ENCODE measurements around the gene ADRA1B.

The ADRA1B gene

GRCh38 chr5:159902444-159903121 is 13.7 kb upstream of the ADRA1B start:
- no peak for DNase-seq

DNA sequence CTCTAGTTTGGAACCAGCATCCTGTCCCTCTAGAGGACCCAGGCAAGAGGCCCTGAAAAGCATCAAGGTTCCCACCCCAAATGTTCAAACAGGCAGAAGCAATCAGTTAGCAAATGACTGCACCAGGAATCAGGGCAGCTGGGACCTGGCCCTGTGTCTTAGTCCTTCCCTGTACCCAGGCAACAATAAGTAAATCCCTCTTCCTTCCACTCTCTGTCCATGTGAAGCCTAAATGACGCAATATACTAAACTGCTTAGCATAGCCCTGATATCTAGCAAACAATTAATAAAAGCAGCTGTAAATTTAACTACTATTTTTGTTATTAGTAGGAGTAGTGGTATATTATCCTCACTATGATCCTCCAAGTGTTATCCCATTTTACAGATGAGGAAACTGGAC is 13.2 kb upstream of the ADRA1B start:
- no peak for DNase-seq

DNA sequence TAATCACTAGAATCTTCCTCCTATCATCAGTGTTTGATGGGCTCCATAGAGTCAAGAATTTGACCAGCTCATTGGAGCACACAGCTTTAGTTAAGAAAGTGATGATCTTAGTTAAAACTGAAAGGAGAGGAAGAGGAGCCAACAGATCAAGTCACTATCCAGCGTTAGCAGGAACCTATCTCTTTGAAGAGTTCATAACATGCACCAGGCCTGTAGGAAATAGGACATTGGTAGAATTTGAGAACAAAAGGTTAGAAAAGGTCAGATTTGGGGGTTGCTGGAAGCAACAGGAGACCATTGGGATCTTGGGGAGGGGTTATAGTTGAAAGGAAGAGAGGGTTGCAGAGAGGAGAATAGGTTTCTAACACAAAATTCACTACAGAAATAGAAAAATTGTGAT is 11.4 kb upstream of the ADRA1B start:
- no peak for DNase-seq

DNA sequence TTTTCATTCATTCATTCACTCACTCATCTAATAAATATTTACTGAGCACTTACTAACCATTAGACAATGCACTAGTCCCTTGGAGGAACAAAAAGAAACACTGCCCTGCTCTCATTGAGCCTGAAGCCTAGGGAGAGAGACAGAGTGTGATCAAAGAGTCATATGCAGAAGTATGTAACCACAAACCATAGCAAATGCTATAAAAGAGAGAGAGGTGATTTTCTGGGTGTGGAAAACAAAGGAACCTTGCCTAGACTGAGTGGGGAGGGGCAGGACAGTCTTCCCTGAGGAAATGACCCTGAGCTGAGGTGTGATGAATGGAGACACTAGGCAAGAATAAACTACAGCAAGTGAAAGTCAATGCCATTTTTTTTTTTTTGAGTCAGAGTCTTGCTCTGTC is 10.8 kb upstream of the ADRA1B start:
- no peak for DNase-seq

DNA sequence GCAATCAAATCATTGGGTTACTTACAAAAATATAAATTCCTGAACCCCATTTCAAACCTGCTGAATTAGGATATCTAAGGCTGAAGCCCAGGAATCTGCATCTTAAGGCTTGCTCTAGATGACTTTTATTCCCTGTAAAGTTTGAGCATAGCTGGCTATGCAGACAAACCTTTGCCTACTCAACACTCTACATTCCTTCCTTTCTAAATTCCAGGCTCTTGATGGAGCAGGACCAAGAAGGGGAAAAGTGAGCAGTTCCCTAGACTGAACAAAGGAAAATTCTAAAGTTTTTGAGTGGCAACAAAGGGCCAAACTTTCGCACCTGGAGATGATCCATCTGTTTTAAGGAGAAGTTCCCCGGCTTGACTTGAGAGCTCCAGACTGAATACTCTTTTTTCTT is 9.8 kb upstream of the ADRA1B start:
- no peak for DNase-seq

DNA sequence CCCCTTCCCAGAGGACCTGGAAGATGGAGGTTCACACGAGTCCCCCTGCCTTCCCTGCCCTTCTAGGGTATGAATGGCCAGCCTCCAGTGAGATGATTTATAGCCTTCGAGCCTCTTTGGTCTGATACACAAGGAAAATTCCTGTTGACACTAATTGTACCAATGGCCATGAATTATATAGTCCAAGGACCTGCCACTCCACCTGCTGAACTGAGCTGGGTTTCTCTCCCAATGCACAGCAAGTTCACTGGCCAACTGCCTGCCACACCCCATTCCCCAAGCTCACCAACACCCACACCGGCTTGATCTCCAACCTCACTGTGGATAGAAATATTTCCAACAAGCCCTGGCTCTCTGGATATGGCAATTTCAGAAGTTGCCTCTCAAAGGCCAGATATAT is 9.3 kb upstream of the ADRA1B start:
- DNase-seq: no peak

DNA sequence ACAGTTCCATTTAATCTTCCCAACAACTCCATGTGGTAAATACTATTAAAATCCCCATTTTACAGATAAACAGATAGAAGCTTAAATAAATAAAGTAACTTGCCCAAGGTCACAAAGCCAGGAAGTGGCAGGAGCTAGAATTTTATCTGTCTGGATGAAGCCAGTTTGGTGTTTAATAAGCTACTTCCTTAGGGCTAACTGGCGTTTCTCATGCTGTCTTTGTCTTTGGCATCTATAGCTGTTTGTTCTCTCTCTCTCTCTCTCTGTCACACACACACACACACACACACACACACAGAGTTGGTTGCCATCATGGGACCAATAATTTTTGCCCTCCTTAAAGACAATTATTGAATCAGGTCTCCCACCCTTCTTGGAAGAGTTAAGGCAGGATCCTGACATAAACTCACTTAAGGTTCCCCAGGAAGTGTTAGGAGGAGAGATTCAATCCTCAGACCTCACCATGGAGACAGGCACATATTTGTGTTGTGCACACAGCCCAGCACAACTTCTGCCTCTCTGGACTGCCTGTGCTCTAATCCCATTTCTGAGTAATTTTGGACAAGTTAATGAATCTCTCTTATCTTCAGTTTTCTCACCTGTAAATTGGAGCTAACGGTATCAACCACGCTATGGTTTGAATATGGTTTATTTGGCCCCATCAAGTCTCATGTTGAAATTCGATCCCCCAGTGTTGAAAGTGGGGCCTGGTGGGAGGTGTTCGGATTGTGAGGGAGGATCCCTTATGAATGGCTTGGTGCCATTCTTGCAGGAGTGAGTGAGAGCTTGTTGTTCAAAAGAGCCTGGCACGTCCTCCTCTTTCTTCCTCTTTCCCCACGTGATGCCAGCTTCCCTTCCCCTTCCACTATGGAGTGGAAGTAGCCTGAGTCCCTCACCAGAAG is 8.3 kb upstream of the ADRA1B start:
- DNase-seq: no peak

GRCh38 chr5:159908591-159908940 is 7.7 kb upstream of the ADRA1B start:
- DNase-seq: no peak

DNA sequence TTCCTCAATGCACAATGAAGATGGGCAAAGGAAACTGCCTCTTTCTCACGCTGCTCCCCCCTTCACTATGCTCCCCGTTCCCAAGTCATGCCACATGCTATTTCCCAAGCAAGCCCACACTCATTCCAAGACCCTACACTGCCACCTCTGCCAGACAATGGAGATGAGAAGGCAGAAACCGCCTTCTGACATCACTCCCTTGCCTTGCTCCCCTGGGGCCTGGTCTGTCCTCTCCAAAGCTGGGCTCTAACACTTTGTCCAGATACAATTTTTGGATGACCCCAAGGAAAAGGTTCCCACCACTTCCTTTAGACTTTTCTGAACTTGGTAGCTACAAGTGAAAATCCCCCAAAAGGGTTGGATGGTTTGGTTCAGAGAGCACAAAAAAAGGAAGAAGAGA is 7.2 kb upstream of the ADRA1B start:
- no peak for DNase-seq

DNA sequence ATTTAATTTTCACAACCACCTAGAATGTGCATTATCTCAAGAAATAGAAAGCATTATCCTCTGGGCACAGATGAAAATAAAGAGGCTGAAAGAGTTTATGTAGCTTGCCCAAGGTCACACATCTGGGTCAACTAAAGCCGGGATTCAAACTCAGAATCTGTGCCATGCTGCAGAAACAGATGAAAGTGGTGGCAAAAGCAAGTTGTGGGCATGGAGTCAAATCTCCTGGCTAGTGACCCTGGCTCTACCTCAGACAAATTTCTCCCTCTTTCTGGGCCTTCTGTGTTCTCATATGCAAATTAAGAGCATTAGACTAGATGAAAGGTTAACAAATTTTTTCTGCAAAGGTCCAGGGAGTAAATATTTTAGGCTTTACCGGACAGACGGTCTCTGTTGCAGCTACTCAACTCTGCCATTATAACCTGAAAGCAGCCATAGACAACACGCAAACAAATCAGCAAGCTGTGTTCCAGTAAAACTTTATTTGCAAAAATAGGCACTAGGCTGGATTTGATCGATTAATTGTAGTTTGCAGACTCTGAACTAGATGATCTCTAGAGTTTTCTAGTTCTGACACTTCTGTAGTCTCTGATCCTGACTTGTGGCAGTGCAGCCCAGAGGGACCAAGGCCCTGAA is 6.0 kb upstream of the ADRA1B start:
- DNase-seq: no peak

DNA sequence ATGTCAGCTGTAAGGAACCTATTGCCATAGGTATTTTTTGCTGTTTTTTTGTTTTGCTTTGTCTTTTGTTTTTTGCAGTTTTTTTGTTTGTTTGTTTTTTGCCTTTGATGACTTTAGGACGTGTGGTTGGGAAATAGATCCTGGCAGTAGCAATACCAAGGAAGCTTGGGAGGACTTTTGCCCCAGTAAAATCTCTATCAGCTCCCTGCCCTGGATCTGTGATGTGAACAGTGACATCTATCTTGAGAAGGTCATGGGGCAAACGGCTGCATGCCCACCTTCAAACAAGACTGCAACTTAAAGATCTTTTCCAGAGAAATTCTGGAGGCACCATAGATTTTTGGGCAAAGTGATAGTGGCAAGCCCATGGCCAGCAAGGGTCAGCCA is 5.4 kb upstream of the ADRA1B start:
- DNase-seq: no peak

GRCh38 chr5:159911349-159911748 is 4.9 kb upstream of the ADRA1B start:
- DNase-seq: no peak

GRCh38 chr5:159912033-159912800 is 4.1 kb upstream of the ADRA1B start:
- DNase-seq: no peak

DNA sequence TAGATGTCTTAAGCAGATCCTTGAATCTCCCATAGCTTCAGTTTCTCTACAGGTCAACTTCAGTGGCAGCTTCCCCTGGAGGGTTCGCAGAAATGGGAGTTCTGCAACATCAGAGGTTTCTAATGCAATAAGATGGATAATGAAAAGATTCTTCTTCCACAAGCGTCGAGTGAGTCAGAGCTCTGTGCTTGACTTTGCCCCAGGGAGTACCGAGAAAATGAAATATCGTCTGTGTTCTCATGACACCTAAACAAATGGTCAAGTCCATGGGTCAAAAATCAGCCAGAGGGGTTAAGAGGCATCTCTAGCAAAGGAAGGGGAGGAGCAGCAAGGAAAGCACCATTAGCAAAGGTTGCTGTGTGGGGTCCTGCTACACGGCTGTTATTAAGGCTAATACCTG is 3.2 kb upstream of the ADRA1B start:
- no peak for DNase-seq

DNA sequence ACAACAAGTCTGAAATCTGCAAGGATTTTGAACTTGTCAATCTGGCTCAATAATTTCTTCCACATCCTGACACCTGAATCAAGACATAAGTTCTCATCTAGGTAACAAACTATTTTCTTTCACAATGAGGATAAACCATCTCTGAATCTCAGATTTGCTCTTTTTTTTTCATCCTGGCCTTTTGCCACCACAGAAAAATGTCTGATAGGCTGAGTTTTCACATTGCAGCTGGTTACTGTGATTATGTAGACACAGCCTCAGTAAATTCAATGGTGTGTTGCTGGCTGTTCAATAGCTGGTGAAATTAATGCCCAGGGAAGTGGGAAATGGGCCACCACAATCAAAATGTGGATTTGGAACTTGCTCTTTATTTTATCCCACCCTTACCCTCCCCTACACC is 2.8 kb upstream of the ADRA1B start:
- DNase-seq: no peak

- no peak for DNase-seq
These were observed 819 bp downstream of the ADRA1B start for GRCh38 chr5:159916841-159917761.

DNA sequence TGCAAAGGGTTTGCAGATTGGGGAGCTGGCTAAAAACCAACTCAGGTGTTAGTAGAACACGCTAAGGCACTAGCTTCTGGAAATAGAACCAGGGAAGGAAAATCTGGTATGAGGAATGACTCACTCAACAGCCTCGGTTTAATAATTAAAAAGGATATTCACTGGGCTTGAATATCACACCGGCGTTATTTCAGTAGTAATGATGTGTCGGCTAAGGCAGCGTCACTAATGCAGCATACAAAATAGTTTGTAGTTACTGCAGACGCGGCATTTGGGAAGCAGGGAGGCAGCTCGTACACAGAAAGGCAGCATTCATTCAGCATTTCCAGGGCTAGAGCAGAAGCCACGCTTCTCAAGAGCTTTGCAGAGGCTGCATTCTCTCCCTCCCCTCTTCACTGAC is 1.7 kb downstream of the ADRA1B start:
- DNase-seq: no peak

DNA sequence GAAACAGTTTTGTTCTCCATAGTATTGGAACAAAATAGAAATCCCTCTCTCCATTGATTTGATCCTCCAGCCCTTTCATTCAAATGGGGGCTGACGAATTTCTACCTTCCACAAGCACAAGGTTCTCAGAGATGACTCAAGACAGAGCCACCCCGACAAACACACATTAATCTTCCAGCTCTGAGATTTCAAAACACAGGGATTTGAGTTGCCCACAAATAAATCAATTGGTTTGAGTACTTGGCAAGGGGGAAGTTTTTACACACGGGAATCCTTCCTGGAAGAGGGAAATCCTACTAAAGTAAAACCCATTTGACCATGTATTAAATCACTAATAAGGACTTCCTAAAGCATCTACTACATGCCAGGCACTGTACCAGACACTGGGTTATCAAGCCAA is 5.4 kb downstream of the ADRA1B start:
- no peak for DNase-seq

GRCh38 chr5:159923008-159923407 is 6.7 kb downstream of the ADRA1B start:
- DNase-seq: no peak

- no peak for DNase-seq
These were observed 12.0 kb downstream of the ADRA1B start for GRCh38 chr5:159928122-159928909.

DNA sequence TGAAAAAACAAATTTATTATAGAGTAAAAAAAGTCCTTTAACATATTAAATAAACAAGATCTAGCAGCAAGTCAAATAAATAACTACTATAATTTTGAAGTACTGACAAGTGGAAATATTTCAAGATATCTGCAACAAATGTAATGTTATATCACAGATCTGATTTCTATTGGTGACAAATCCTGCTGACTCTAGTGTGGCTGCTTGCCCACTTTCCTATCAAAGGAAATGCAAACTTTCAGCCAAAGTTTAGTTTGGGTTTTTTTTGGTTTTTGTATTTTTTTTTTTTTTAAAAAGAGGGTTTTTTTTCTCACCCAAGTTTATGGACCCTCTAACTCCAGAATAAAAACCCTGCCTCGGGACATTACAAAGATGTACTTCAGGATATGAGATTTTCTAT is 12.9 kb downstream of the ADRA1B start:
- no peak for DNase-seq
